ENCODE results near the gene ITGA7.
"Not testable (repeated sequence)": the region's sequence is repeated elsewhere in the genome, so short reads cannot be mapped to it uniquely, and the experiment has no call there.

ITGA7 gene

GRCh38 chr12:55679691-55680090, 28.0 kb downstream of the ITGA7 start:
- no peak for DNase-seq

GRCh38 chr12:55676707-55677106, 31.0 kb downstream of the ITGA7 start:
- no peak for DNase-seq

- DNase-seq = no peak
These were observed 32.0 kb downstream of the ITGA7 start for GRCh38 chr12:55675666-55676065.

GRCh38 chr12:55673638-55674037, 34.1 kb downstream of the ITGA7 start:
- no peak for DNase-seq

- DNase-seq = no peak
These were observed 36.0 kb downstream of the ITGA7 start for GRCh38 chr12:55671746-55672145.

GRCh38 chr12:55670276-55670675, 37.4 kb downstream of the ITGA7 start:
- no peak for DNase-seq

GRCh38 chr12:55666508-55666907, 41.2 kb downstream of the ITGA7 start:
- DNase-seq = no peak

- DNase-seq = no peak
These were observed 42.9 kb downstream of the ITGA7 start for GRCh38 chr12:55664826-55665225.

GRCh38 chr12:55663391-55663790, 44.3 kb downstream of the ITGA7 start:
- no peak for DNase-seq

GRCh38 chr12:55659486-55660385, 48.0 kb downstream of the ITGA7 start:
- no peak for DNase-seq

- DNase-seq = no peak
These were observed 48.9 kb downstream of the ITGA7 start for GRCh38 chr12:55658635-55659391.

- DNase-seq = no peak
These were observed 49.5 kb downstream of the ITGA7 start for GRCh38 chr12:55658212-55658611.

GRCh38 chr12:55657212-55657611, 50.5 kb downstream of the ITGA7 start:
- no peak for DNase-seq

- DNase-seq = no peak
These were observed 53.0 kb downstream of the ITGA7 start for GRCh38 chr12:55654511-55655214.

GRCh38 chr12:55653031-55653430, 54.7 kb downstream of the ITGA7 start:
- DNase-seq = no peak

- no peak for DNase-seq
These were observed 55.4 kb downstream of the ITGA7 start for GRCh38 chr12:55652352-55652751.

GRCh38 chr12:55651299-55651683, 56.4 kb downstream of the ITGA7 start:
- DNase-seq = no peak

- not testable (repeated sequence) for DNase-seq
These were observed 56.9 kb downstream of the ITGA7 start for GRCh38 chr12:55650620-55651298.

GRCh38 chr12:55647027-55647426, 60.7 kb downstream of the ITGA7 start:
- DNase-seq = no peak

- DNase-seq = no peak
These were observed 63.1 kb downstream of the ITGA7 start for GRCh38 chr12:55644591-55644990.

- DNase-seq = no peak
These were observed 65.0 kb downstream of the ITGA7 start for GRCh38 chr12:55642669-55643068.

- no peak for DNase-seq
These were observed 65.4 kb downstream of the ITGA7 start for GRCh38 chr12:55642267-55642666.

- DNase-seq = no peak
These were observed 66.1 kb downstream of the ITGA7 start for GRCh38 chr12:55641595-55641994.
